Esophagus mucosa (tissue), 1 donor: ENCODE data around the gene ATP10A. TPM values are rescaled to one million over a fixed set of nuclear protein-coding genes. Genes with fewer than 3 reads are reported as not detected.

Experiments used
- ATAC-seq: fragments of 200-7000 bp; cut with Tn5 transposase; one replicate; pipeline ENCODE4 v1.9.1; 2020
- total RNA-seq: library from RNA; stranded (reverse); gene quantifications from one replicate; pipeline ENCODE4 v1.2.4, GENCODE V29; 2023
- donor health status: DM: yes; HTN: yes; CAD: no.

ATP10A gene
- total RNA-seq: 0.44 TPM

GRCh38 chr15:25863111-25863967 lies at the start of gene ATP10A:
TSS of gene ATP10A (minus strand) at chr15:25863327. CDS start at chr15:25863096, 231 bp downstream.
- no peak for ATAC-seq

GRCh38 chr15:25912035-25912434 lies 48.9 kb upstream of the ATP10A start:
- no peak for ATAC-seq

- no peak for ATAC-seq
These were observed 47.7 kb upstream of the ATP10A start for GRCh38 chr15:25910832-25911231.

GRCh38 chr15:25909806-25910205 lies 46.7 kb upstream of the ATP10A start:
- no peak for ATAC-seq

DNA sequence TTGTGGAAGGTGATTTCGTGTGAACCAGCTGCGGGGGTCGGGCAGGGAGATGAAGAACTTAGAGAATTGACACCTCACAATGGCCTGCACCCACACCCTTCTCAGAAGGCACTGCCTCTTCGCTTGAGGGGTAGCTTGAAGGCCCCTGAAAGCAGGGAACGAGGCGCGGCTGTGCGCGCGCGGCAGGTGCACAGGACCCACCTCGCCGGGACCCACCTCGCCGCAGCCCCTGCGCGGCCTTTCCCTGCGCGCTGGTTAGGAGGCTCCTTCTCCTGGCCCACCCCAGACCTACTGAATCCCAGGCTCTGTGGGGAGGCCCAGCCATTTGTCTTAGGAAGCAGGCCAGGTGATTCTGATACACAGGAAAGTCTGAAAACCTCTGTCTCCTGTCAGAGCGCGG lies 46.2 kb upstream of the ATP10A start:
- ATAC-seq: no peak

DNA sequence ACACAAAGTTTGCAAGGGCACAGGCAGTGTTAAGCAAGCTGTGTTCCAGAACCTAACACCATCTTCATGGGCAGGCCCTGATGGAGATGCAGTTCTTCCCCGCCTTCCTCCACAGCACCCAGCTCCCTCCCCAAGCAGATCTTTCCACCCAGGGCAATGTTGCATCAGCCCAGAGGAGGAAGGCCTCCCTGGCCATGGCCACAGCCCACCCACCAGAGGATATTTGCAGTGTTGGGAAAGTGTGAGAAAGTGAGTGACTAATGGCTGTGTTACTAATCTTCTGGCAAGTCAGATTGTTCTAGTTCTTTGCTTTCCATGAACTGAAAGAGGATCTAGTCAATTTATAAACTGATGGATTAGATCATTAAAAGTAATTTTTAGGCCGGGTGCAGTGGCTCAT lies 42.0 kb upstream of the ATP10A start:
- peak; percentile 82 for ATAC-seq

- no peak for ATAC-seq
These were observed 40.0 kb upstream of the ATP10A start for GRCh38 chr15:25903024-25903581.

- no peak for ATAC-seq
These were observed 38.9 kb upstream of the ATP10A start for GRCh38 chr15:25901811-25902605.

DNA sequence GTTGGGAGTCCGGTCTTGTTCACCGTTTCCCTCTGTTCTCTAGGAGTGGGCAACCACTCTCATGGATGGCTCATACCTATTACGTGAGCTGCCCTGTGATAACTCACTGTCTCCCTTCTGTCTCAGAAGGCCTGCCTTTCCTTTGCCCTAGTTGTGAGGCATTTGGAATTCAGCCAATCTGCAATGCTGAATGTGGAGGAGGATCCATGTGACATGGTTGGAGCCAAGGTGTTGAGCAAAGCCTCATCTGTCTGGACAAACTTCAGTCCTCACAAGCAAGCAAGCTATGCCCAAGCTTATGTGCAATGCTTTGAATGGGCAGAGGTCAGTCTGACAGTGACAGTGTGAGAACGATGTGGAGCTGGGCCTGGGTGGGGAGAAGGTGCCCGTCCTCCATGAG lies 37.8 kb upstream of the ATP10A start:
- ATAC-seq: peak; percentile 12

DNA sequence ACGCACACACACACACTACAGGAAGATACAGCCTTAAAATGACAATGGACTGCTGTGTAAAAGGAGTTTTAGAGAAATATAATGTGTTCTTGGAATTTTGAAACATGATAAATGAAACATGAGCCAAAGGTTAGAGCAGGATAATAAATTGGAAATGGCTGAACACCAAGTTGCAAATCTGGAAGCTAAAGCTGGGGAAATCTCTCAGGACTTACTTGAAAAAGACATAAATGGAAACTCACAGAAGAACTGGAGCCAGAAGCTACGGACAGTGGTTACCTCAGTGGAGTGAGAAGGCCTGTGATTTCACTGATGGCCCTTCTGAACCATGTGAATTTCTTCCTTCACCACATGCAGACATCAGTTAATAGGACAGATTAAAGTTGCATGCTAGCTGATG lies 37.3 kb upstream of the ATP10A start:
- no peak for ATAC-seq

- no peak for ATAC-seq
These were observed 36.7 kb upstream of the ATP10A start for GRCh38 chr15:25899870-25900269.

- ATAC-seq: no peak
These were observed 34.5 kb upstream of the ATP10A start for GRCh38 chr15:25897658-25898057.

DNA sequence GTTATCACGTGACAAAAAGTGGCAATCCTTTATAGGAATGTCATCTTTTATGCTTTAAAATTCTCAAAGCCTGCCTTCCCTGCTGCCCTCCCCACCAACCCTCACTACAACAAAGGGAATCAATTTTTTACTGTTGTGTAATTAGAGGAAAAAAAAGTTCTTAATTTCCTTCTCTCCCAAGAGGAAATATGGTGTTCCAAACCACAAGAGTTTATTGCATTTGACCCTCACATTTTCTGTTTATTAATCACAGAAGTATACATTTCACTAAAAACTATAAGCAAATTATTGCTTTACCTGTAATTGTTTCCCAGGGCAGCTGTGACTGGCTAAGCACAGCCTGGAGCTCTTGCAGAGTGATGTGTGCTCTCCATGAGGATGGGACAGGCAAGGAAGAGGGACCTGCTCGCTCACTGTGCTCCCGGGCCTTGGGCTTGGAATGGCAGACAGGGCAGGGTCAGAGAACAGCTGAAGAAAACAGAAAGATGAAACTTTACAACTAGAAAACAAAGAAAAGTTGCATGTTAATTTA lies 31.3 kb upstream of the ATP10A start:
- no peak for ATAC-seq

- ATAC-seq: no peak
These were observed 30.5 kb upstream of the ATP10A start for GRCh38 chr15:25893596-25893995.

- no peak for ATAC-seq
These were observed 29.0 kb upstream of the ATP10A start for GRCh38 chr15:25892126-25892525.

GRCh38 chr15:25891081-25891480 lies 28.0 kb upstream of the ATP10A start:
- ATAC-seq: no peak

DNA sequence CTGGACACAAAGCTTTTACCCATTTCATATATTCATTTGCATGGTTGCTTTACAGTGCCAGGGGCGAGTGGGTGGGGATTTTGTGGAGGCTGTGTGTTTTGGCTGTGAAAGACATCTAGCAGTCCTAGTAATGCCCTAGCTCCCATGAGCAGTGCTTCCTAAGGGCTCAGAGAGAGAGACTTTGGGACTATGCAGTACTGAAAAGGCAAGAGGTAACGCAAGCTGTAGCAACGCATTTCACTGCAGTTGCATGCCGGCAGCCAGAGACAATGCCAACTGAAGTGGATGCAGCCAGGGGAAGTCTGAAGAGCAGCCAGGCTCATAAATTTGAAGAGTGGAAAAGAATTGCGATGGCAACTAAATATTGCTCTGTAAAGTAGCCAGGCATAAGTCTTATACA lies 27.4 kb upstream of the ATP10A start:
- no peak for ATAC-seq

GRCh38 chr15:25887870-25888269 lies 24.7 kb upstream of the ATP10A start:
- no peak for ATAC-seq

- ATAC-seq: no peak
These were observed 23.5 kb upstream of the ATP10A start for GRCh38 chr15:25886498-25887140.

- no peak for ATAC-seq
These were observed 21.2 kb upstream of the ATP10A start for GRCh38 chr15:25884370-25884769.

DNA sequence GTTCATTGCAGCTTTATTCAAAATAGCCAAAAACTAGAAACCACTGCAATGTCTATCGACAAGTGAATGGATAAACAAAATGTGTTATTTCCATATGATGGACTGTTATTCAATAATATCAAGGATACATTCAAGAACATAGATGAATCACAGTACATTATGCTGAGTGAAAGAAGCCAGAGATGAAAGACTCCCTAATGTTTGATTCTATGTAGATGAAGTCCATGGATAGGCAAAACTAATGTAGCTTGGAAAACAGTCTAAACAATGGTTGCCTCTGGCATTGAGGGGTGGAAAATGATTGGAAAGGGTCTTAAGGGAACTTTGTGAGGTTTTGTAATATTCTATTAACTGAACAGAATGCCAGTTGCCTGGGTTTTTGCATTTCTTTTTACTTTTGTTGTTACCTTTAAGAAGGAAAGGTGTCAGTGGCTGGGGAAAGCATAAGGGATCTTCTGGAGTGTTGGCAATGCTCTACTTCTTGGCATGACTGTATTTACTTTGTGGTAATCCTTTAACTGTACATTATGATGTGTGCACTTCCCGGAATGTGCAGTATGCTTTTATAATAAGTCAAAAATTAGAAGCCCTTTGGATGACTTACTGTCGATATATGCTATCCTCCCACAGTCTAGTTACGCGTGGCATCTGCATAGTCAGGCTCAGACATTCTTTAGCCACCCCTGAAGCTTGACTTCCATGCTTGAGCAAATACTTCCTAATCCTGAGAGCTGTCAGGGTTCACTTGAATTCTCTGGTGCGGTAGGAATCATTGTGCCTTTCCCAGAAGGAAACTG lies 20.5 kb upstream of the ATP10A start:
- peak; percentile 62 for ATAC-seq

GRCh38 chr15:25882466-25882865 lies 19.3 kb upstream of the ATP10A start:
- ATAC-seq: no peak
